HepG2 (cell line): Measurements from ENCODE around the gene KLF17. TPM values are rescaled to one million over a fixed set of nuclear protein-coding genes. Genes with fewer than 3 reads are reported as not detected.

Experiments used
- ATAC-seq: fragments of 200-7000 bp; cut with Tn5 transposase; 3 replicates; pipeline ENCODE4 v1.9.1; 2020; ENCODE audit warnings: mild to moderate bottlenecking, moderate library complexity
- BruUV-seq: library from RNA; stranded (reverse); fragments of 400-500 nt; replicated peaks from 2 replicates; lab custom pipeline; 2021; lab: Mats Ljungman, UMichigan
- CTCF ChIA-PET: fragments of 300-600 bp; formaldehyde crosslinking; extraction: SDS; loops from one replicate; lab custom pipeline; 2021; ENCODE audit warnings: low total read pairs, inconsistent platforms, low intra/inter-chr PET ratio; lab: Yijun Ruan, JAX
- POLR2A ChIA-PET: fragments of 350-600 bp; sonication (Branson Sonifier 250); formaldehyde crosslinking; loops from one replicate; lab custom pipeline; 2020; ENCODE audit warnings: antibody characterized with exemption, inconsistent platforms; lab: Yijun Ruan, JAX
- DNase-seq: peaks from one replicate; pipeline ENCODE4 v3.0.0-alpha.2; 2015; ENCODE audit warnings: low spot score
- FAIRE-seq: peaks from 3 replicates; lab custom pipeline; 2011; peaks lifted over from hg19 to GRCh38; lab: Jason Lieb, UNC
- H2AFZ ChIP-seq: one replicate; pipeline ENCODE4 v1.6.1; 2011; ENCODE audit warnings: low read length, inconsistent platforms
- H3K27ac ChIP-seq: fragments of 300-600 bp; 3 replicates; pipeline ENCODE4 v1.8.0; 2011; ENCODE audit warnings: mixed run types, mild to moderate bottlenecking, mixed read lengths, low read length, inconsistent platforms; ENCODE audit not compliant: insufficient read depth; ENCODE audit errors: extremely low read length
- H3K27me3 ChIP-seq, 2 experiments: fragments of 200-600 bp in 1 of 2; 2 replicates in 1 of 2; 3 replicates in 1 of 2; pipeline versions ENCODE4 v1.6.0 to v1.8.0; 2011; ENCODE audit warnings: low read length in 2 of 2, mild to moderate bottlenecking in 2 of 2, moderate library complexity in 2 of 2, inconsistent platforms in 1 of 2; ENCODE audit not compliant: insufficient read depth in 2 of 2, control insufficient read depth in 1 of 2
- H3K36me3 ChIP-seq, 2 experiments: fragments of 200-600 bp in 1 of 2; replicated peaks in 1 of 2; 2 replicates in 1 of 2; 3 replicates in 1 of 2; pipeline versions ENCODE4 v1.5.1 to v1.8.0; 2011; ENCODE audit warnings: low read length in 2 of 2, inconsistent platforms in 1 of 2; ENCODE audit not compliant: insufficient read depth in 2 of 2, control insufficient read depth in 1 of 2
- H3K4me1 ChIP-seq: 2 replicates; pipeline ENCODE4 v1.5.1; 2012; ENCODE audit warnings: low read length, inconsistent platforms; ENCODE audit not compliant: insufficient read depth
- H3K4me2 ChIP-seq: 2 replicates; pipeline ENCODE4 v1.6.0; 2011; ENCODE audit warnings: low read depth, low read length, inconsistent platforms
- H3K4me3 ChIP-seq, 3 experiments: fragments of 200-600 bp in 1 of 3; sonication (generic), shearing (Covaris generic) in 1 of 3; replicated peaks in 1 of 3; 2 replicates each; pipeline ENCODE4 v1.5.1; 2011 to 2016; ENCODE audit warnings: low read length in 3 of 3, inconsistent platforms in 2 of 3, low read depth in 2 of 3, mild to moderate bottlenecking in 2 of 3, control low read depth in 1 of 3, mixed read lengths in 1 of 3; ENCODE audit not compliant: insufficient read depth in 1 of 3
- H3K79me2 ChIP-seq: one replicate; pipeline ENCODE4 v1.6.1; 2011; ENCODE audit warnings: low read length, inconsistent platforms; ENCODE audit not compliant: insufficient read depth
- H3K9ac ChIP-seq: 2 replicates; pipeline ENCODE4 v1.6.0; 2011; ENCODE audit warnings: mild to moderate bottlenecking, low read depth, low read length, inconsistent platforms; ENCODE audit not compliant: insufficient read depth
- H3K9me3 ChIP-seq: 2 replicates; pipeline ENCODE4 v1.5.1; 2012; ENCODE audit warnings: mild to moderate bottlenecking, low read length
- H4K20me1 ChIP-seq: 2 replicates; pipeline ENCODE4 v1.6.0; 2011; ENCODE audit warnings: inconsistent platforms, mild to moderate bottlenecking, low read length, moderate library complexity; ENCODE audit not compliant: insufficient read depth
- ATM ChIP-seq: fragments of 450-650 bp; IDR thresholded peaks from 2 replicates; pipeline ENCODE4 v1.7.1; 2017; ENCODE audit warnings: mild to moderate bottlenecking, borderline replicate concordance
- FOXO4 ChIP-seq: sonication (generic); formaldehyde crosslinking; conservative IDR thresholded peaks from 2 replicates; pipeline ENCODE4 v1.8.1; 2023; ENCODE audit warnings: missing genetic modification reagents
- KDM4B ChIP-seq: sonication (generic); formaldehyde crosslinking; IDR thresholded peaks from 2 replicates; pipeline ENCODE4 v1.4.0; 2020; ENCODE audit warnings: missing genetic modification reagents
- MLX ChIP-seq: IDR thresholded peaks from 2 replicates; pipeline ENCODE4 v1.6.1; 2016
- MTF2 ChIP-seq: sonication (generic); formaldehyde crosslinking; IDR thresholded peaks from 2 replicates; pipeline ENCODE4 v1.5.0; 2020; ENCODE audit warnings: missing genetic modification reagents, borderline replicate concordance
- MZF1 ChIP-seq: sonication (generic); formaldehyde crosslinking; IDR thresholded peaks from 2 replicates; pipeline ENCODE4 v1.8.1; 2023; ENCODE audit warnings: mild to moderate bottlenecking, missing genetic modification reagents, borderline replicate concordance
- NFAT5 ChIP-seq: sonication (generic); formaldehyde crosslinking; IDR thresholded peaks from 2 replicates; pipeline ENCODE4 v1.4.0; 2020; ENCODE audit warnings: missing genetic modification reagents
- NFYC ChIP-seq: IDR thresholded peaks from 2 replicates; pipeline ENCODE4 v1.6.1; 2016; ENCODE audit warnings: missing genetic modification reagents, missing compliant biosample characterization
- PATZ1 ChIP-seq: sonication (generic); formaldehyde crosslinking; IDR thresholded peaks from 2 replicates; pipeline ENCODE4 v1.4.0; 2020; ENCODE audit warnings: missing genetic modification reagents
- SRY ChIP-seq: sonication (generic); formaldehyde crosslinking; IDR thresholded peaks from 2 replicates; pipeline ENCODE4 v1.8.0; 2022; ENCODE audit warnings: mild to moderate bottlenecking, missing genetic modification reagents
- YY1 ChIP-seq: IDR thresholded peaks from 2 replicates; pipeline ENCODE4 v1.6.1; 2011; ENCODE audit warnings: low read length, low read depth, moderate library complexity, mild to moderate bottlenecking; ENCODE audit not compliant: insufficient read depth, insufficient replicate concordance
- ZFYVE20 ChIP-seq: sonication (generic); formaldehyde crosslinking; IDR thresholded peaks from 2 replicates; pipeline ENCODE4 v1.8.0; 2023; ENCODE audit warnings: low read depth, mild to moderate bottlenecking, moderate library complexity, missing genetic modification reagents, borderline replicate concordance
- WGBS: methylation state at CpG from one replicate; pipeline ENCODE4 v1.1.6; 2017; ENCODE audit warnings: low lambda C conversion rate; 5-methylcytosine and 5-hydroxymethylcytosine counted together
- in situ Hi-C: cut with HindIII; loops from 2 replicates; pipeline ENCODE4 v1.10.0; 2017; ENCODE audit warnings: low pct_unique_long_range_greater_than_20kb; ENCODE audit not compliant: extremely low pct_ligation_motif_present
- intact Hi-C: fragments of 100-400 bp; cut with micrococcal nuclease; formaldehyde crosslinking; loops from one replicate; pipeline ENCODE4 v1.10.0; 2022; ENCODE audit not compliant: unreplicated experiment
- polyA plus RNA-seq, 8 experiments: library from polyadenylated mRNA; depleted of rRNA in 3 of 8; stranded (reverse) in 7 of 8; unstranded in 1 of 8; fragments of >200 nt; fragmentation: Illumina TruSeq in 4 of 8; extraction: Trizol in 4 of 8; gene quantifications; 2 replicates each; pipeline versions ENCODE4 v1.2.1 to v1.2.3, GENCODE V29; 2011 to 2016; ENCODE audit warnings: low read depth in 4 of 8, missing spikeins in 1 of 8, mixed read lengths in 1 of 8; ENCODE audit not compliant: insufficient read depth in 1 of 8
- total RNA-seq, 5 experiments: library from RNA; depleted of rRNA; stranded (reverse); fragments of >200 nt; fragmentation: Illumina TruSeq; extraction: Trizol; gene quantifications; 2 replicates each; pipeline ENCODE4 v1.2.3, GENCODE V29; 2016; ENCODE audit warnings: low read depth in 1 of 5
- TF ChIP-seq, protein P1 (sequence below): sonication (generic); formaldehyde crosslinking; IDR thresholded peaks from 2 replicates; pipeline ENCODE4 v1.5.1; 2020; ENCODE audit warnings: missing genetic modification reagents, mild to moderate bottlenecking, borderline replicate concordance

KLF17 gene
- total and polyA plus RNA-seq, 2 of the 13 experiments (the other 11 are each of a cell fraction or from before 2014, with no cell fraction given): not detected

DNA sequence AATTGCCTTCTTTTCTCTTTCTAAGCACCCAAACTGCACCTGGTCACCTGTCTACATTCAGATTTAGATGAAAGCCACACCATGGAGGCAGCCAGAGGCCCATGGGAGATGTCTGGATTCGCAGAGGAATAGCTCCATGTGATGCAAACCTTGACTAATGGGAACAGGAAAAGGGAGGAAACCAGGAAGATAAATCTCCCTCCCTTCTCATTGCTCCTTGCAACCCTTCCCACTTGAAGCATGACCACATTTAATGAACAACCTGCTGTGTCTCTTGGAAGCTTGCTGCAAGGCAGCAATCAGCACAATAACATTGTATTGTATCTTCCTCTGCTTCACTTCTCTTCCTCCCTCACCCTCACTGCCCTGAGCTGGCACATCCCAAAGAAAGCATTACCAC, 42.6 kb upstream of the KLF17 start (continued):
- TF ChIP-seq SRY (CRISPR knock-in tag) (no peak), ZFYVE20 (CRISPR knock-in tag) (no peak), MLX (CRISPR knock-in tag) (no peak), PATZ1 (CRISPR knock-in tag) (no peak), FOXO4 (CRISPR knock-in tag) (no peak)
- TF ChIP-seq, all 625 proteins: peak for 0

- Histone ChIP-seq H3K79me2 (no peaks in the 10 kb centered on the region), H3K9ac (no peak overlapping the region), H3K4me2 (no peak overlapping the region), H3K4me3 (no peak overlapping the region), H3K36me3 (no peaks in the 10 kb centered on the region), H3K27ac (no peak overlapping the region), H3K9me3 (no peaks in the 10 kb centered on the region), H4K20me1 (no peaks in the 10 kb centered on the region), H3K27me3 (peaks cover 0 to 14% of the 10 kb centered on the region in 2 experiments; a peak in 3 of 5 replicates), H3K4me1 (no peaks in the 10 kb centered on the region), H2AFZ (no peak overlapping the region)
- 24% methylated on average over 4 of the region's 5 CpGs for WGBS
- BruUV-seq: no TSS peak
- DNase-seq (no peak), ATAC-seq (no peak), FAIRE-seq (no peak)
- POLR2A ChIA-PET: no interaction called here
- in situ Hi-C loops: no loop called here
- CTCF ChIA-PET: no interaction called here
- intact Hi-C loops: no loop called here
- TF ChIP-seq NFYC (CRISPR knock-in tag): no peak
- no peak for TF ChIP-seq KDM4B (CRISPR knock-in tag)
- no peak for TF ChIP-seq MTF2 (CRISPR knock-in tag)
- no peak for TF ChIP-seq NFAT5 (CRISPR knock-in tag)
- no peak for TF ChIP-seq ATM
- TF ChIP-seq, protein P1, sequence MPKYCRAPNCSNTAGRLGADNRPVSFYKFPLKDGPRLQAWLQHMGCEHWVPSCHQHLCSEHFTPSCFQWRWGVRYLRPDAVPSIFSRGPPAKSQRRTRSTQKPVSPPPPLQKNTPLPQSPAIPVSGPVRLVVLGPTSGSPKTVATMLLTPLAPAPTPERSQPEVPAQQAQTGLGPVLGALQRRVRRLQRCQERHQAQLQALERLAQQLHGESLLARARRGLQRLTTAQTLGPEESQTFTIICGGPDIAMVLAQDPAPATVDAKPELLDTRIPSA: no peak
- no peak for TF ChIP-seq YY1
- no peak for TF ChIP-seq MZF1 (CRISPR knock-in tag)
Observed at GRCh38 chr1:44077421-44077820, 41.2 kb upstream of the KLF17 start.
